Pons (tissue), 1 donor: ENCODE measurements around the gene OMA1.

ENCODE experiments used
- DNase-seq: peaks from one replicate; pipeline ENCODE4 v3.0.0-alpha.2; 2016; ENCODE audit warnings: low spot score

OMA1 gene

DNA sequence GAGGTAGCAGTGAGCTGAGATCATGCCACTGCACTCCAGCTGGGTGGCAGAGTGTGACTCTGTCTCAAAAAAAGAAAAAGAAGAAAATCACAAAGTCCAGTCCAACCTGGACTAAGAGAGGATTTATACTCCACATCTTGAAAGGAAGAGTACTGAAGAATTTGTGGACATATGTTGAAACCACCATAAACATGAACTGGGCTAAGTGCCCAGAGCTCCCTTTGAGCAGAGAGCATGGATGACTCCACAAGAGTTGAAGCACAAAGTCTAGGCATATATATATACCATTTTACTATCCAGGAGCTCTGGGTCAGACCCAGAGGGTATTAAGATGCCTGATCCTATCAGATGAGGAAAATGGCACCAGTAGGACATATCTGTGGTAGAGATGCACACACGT is 86.6 kb downstream of the OMA1 start:
- DNase-seq, result no peak

DNA sequence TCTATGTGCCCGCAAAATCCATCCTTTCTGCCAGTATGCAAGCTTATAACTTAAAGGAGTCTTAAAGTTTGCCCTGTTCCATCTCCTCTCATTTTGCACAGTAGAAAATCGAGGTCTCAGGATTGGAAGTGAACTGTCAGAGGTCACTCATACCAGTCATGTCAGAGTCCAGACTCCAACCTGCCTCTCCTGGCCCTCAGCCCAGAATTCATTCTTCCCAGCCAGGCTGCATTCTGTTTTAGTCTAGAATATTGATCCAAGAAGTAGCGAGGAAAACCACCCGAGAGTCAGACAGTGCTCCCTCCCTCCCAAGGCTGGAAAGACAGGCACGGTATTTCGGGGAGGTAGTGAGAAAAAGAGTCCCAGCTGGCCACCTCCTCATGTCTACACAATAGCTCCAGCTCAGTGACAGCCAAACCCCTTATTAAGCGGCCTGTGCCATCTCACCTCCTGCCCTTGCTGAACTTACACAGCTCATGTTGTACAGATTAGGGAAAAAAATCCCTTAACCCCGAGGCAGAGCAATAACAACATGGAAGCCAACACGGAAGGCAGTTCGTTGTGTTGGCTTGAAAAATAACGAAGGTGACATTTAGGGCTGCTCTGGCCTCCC is 89.4 kb downstream of the OMA1 start:
- DNase-seq, result no peak

DNA sequence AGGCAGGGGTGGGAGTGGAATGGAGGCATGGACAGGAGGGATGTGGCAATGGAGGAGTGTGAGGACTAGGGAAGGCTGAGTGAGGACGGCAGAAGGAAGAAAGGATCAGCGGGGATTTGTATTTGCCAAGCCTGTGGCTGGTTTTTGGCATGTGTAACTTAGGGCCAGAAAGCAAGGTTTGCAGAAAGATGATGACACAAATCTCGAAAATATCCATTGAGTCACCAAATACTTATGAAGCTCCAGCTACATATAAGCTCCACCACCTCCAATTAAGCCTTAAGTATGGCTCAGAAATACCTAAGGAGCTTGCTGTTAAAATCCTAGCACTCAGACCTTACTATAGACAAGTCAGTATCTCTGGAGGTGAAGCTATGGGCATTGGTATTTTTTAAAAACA is 90.1 kb downstream of the OMA1 start:
- DNase-seq, result no peak

DNA sequence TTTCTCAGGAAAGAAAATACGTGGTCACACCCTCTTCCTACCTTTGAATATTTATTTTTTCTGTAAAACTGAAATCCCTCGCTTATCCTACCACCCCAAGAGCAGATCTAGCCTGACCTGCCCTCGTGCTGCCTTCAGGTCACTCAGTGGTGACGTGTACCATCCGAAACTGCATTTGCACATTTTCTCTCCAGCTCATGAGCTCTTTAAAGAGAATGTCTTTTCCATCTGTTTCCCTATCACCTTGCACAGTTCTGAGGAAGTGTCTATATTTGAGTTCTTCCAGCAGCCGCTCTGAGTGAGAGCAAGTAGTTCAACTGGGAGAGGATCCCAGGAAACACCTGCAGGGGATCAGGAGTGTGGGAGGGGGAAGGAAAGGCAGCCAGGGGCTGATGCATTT is 91.7 kb downstream of the OMA1 start:
- no peak for DNase-seq

DNA sequence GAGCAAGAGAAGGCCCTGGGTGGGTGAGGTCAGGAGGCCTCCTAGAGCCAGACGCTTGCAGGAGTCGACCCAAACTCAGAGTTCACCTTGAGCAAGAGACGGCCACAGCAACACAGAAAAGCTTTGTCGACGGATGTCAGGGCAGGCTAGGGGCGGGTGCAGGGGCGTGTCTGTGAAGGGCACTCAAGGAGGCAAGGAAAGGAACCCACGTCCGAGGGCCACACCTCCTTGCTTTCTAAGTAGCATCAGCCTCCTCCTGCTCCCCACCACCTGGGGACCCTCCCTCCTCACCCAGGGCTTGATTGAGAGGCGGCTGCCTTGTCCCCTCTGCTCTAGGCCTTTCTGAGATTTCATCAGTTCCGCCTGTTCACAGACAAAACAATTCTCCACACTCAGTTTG is 92.1 kb downstream of the OMA1 start:
- no peak for DNase-seq

DNA sequence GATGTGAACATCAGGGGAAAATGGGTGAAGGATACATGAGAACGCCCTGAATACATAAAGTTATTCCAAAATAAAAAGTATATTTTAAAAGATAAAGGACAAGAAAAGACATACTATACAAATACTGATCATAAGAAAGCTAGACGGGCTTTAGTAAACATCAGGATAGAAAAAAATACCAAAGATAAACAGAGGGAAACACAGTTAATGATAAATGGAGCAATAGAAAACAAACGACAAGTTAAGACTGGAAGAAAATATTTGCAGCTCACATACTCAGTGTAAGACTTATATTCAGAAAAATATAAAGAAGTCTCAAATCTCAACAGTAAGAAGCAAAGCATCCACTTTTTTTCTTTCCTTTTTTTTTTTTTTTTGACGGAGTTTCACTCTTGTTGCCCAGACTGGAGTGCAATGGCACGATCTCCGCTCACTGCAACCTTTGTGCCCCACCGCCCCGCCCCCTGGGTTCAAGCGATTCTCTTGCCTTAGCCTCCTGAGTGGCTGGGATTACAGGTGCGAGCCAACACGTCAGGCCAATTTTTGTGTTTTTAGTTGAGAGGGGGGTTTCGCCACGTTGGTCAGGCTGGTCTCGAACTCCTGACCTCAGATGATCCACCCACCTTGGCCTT is 94.8 kb downstream of the OMA1 start:
- DNase-seq, result no peak

- DNase-seq, result no peak
These were observed 98.6 kb downstream of the OMA1 start for GRCh38 chr1:58447886-58448285.

- DNase-seq, result no peak
These were observed 99.5 kb downstream of the OMA1 start for GRCh38 chr1:58447042-58447441.

DNA sequence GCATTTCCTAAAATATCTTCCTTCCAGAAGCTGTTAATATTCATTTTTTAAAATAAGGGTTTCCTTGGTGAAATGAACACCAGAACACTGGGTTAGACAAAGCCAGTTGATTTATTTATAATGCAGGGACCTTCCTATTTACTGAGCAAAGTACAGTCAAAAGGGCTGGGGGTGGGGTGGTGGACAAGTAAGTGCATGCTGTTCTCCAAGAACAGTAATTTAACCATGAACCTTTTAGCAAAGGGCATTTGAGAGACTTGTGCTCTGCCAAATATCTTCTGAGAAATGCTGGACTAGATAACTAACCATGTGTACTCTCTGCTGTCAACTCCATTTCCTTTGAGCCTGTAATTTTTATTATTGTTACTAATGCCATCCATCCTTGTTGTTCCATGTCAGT is 100.2 kb downstream of the OMA1 start:
- no peak for DNase-seq

GRCh38 chr1:58443986-58444868 is 102.3 kb downstream of the OMA1 start:
- no peak for DNase-seq

DNA sequence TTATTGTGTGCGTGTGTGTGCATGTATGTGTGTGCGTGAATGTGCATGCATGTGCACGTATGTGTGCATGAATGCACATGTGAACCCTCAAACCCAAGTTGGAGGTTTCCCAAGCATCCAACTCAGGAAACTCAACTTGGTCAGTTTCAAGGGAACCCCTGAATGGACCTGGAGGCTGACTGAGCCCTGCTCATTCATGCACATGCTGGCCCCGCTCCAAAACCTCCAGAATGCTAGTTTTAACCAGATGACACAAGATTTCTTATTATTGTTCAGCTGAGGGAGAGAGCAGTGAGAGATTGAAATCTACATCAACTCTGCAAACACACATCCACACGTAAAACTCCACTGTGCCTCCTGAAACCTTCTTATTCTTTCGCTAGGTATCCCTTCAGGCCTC is 104.4 kb downstream of the OMA1 start:
- DNase-seq, result no peak

GRCh38 chr1:58441699-58442098 is 104.8 kb downstream of the OMA1 start:
- DNase-seq, result no peak

DNA sequence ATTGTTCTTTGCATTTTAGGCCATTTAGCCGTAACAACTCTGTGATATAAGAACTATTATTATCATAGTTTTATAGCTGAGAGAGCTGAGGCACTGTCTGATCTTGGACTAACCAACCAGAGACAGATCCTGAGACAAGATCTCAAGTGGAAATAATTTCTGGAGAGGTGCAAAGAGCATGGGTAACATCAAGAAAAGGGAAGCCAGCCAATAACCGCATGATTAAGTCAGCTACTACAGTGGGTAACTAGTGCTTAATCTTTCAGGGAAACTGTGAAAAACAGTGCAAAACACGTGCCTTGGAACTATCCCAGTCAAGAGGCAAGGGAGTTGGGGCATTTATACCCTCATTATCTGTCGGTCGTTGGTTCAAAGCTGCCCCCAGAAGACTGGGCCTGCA is 105.8 kb downstream of the OMA1 start:
- DNase-seq, result no peak

- DNase-seq, result no peak
These were observed 106.6 kb downstream of the OMA1 start for GRCh38 chr1:58439946-58440345.

DNA sequence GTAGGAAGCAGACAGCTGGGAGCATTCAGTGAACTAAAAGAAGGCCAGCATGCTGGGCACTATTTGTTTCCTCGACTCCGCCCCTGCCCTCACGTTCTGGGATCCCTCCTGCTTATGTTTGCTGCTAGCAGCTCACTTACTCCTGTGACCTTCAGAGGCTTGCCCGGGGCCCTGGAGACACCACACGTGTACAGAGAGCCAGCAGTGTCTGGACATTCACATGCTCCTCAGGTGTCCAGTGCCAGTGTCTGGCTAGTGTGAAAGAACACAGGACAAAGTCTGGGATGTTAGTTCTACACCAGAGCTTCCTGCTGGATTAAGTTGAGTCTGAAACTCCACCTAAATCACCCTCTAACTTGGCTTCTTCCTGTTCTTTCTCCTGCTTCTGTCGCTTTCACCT is 108.1 kb downstream of the OMA1 start:
- DNase-seq, result no peak

DNA sequence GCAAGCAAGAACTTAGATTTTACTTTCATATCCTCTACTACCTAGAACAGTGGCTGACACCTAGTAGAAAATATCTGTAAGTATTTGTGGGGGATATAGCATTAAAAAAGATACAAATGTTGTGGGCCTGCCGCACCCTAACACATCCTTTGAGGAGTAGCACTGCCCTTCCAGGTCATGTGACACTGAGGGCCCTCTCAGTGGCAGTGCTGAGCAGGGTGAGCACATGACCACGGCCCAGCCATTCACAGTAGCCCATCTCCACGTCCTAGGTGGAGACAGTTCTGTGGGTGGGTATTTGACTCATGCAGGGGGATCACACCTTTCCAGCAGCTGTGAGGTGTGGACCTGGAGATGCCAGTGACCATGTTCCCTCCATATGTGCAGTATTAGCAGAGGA is 108.9 kb downstream of the OMA1 start:
- DNase-seq, result no peak

DNA sequence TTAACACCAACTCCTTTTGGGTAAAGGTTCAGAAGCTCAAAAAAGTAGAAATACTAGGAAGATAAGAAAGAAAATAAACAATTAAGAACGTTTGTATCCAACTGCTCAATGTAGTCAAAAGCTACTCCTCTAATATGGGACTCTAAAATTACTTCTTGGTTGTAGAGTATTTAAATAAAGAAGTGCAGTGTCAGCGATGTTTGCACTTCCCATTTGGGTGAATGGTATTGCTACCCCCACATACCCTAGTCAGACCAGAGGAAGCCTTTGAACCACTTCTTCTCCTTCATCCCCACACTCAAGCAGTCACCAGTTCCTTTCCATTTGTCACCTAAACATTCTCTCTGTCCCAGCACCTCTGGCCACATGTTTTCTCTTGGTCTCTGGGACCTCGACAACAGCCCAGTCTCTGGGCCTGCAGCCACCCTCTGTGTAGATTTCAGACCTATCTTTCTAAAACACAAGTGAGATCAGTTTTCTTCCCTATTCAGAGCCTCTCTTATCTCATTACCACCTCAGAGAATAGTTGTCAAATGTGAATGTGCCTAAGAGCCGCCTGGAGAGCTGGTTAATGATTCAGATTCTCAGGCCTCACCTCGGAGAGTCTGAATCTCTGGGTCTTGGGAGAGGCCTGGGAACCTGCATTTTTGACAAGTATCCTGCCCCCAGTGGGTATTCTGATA is 109.8 kb downstream of the OMA1 start:
- no peak for DNase-seq

DNA sequence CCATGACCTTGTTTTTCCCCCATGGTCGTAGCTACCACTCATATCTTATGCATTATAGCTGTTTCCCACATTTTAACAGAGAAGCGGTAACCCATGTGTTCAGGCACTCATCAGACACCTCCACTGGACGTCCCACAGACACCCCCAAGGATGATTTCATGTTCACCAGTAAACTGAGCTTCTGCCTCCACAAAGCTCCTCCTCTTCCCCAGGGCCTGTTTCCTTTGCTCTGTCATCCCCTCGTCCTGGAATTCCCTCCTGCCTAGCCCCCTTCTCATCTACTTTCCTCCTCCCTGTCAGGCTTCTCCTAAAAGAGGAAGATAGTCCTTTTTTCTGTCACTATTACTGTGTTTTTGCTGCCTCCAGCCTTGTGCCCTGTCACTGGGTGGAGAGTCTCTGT is 111.2 kb downstream of the OMA1 start:
- no peak for DNase-seq

DNA sequence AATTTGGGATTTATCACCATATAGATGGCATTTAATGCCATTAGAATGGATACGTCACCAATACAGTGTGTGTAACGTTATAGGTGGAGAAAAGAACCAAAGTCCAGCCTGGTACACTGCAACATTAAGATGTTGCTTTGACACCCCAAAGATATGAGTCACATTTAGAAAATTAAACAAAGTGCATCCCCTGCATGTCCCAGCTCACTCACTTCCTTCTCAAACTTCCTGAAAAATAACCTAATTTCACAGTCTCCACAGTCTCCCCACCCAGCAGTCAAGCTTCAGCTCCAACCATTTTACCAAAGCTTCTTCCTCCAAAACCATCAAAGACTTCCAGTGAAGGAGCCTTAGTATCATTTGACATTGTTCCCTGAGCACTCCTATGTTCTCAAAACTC is 111.9 kb downstream of the OMA1 start:
- no peak for DNase-seq

DNA sequence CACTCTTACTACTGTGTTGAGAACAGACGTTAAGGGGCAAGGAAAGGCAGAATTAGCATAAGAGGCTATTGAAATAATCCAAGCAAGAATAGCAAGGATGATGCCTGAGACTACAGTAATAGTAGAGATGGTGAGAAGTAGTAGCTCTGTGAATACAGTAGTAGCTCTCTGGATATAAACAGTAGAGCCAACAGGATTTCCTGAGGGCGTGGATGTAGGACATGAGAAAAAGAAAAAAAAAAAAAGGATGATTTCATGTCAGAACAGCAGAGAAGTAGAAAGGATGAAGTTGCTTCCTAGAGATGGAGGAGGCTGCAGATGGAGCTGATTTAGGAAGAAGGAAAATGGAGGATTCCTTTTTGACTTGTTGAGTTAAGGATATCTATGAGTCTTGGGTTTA is 112.3 kb downstream of the OMA1 start:
- DNase-seq, result no peak

- DNase-seq, result no peak
These were observed 113.5 kb downstream of the OMA1 start for GRCh38 chr1:58432851-58433668.
